CD14-positive monocyte (primary cell): ENCODE measurements around the gene MAP1LC3A. TPM values are rescaled to one million over a fixed set of nuclear protein-coding genes. Genes with fewer than 3 reads are reported as not detected.

ENCODE experiments used
- DNase-seq, 3 donors: peaks; one replicate each; pipeline ENCODE4 v3.0.0-alpha.2; 2011 to 2022
- H2AFZ ChIP-seq: 2 replicates; pipeline ENCODE4 v1.6.0; 2012; ENCODE audit warnings: mild to moderate bottlenecking, low read depth, low read length, inconsistent platforms; ENCODE audit not compliant: insufficient read depth, poor library complexity, severe bottlenecking
- H3K27ac ChIP-seq, 2 donors: 1 replicate in 1 of 2; 2 replicates in 1 of 2; pipeline ENCODE4 v1.5.1; 2012 to 2013; ENCODE audit warnings: low read length in 2 of 2, control low read depth in 1 of 2, inconsistent platforms in 1 of 2, low read depth in 1 of 2, mild to moderate bottlenecking in 1 of 2
- H3K27me3 ChIP-seq, 2 donors: one replicate each; pipeline versions ENCODE4 v1.6.0 to v1.6.1; 2011 to 2013; ENCODE audit warnings: low read length in 2 of 2; ENCODE audit not compliant: control insufficient read depth in 2 of 2, insufficient read depth in 2 of 2
- H3K36me3 ChIP-seq, 2 donors: replicated peaks in 1 of 2; 1 replicate in 1 of 2; 2 replicates in 1 of 2; pipeline versions ENCODE4 v1.5.1 to v1.6.1; 2012 to 2013; ENCODE audit warnings: low read length in 2 of 2, control low read depth in 1 of 2, inconsistent platforms in 1 of 2, mild to moderate bottlenecking in 1 of 2; ENCODE audit not compliant: insufficient read depth in 2 of 2, control insufficient read depth in 1 of 2
- H3K4me1 ChIP-seq, 2 donors: 1 replicate in 1 of 2; 2 replicates in 1 of 2; pipeline versions ENCODE4 v1.5.1 to v1.6.1; 2012 to 2013; ENCODE audit warnings: low read length in 2 of 2, control low read depth in 1 of 2, inconsistent platforms in 1 of 2, mild to moderate bottlenecking in 1 of 2, moderate library complexity in 1 of 2; ENCODE audit not compliant: insufficient read depth in 2 of 2, control insufficient read depth in 1 of 2
- H3K4me2 ChIP-seq: replicated peaks from 2 replicates; pipeline ENCODE3; 2012; ENCODE audit warnings: low read length, moderate library complexity, mild to moderate bottlenecking; ENCODE audit not compliant: poor library complexity, severe bottlenecking; ENCODE audit errors: extremely low read depth
- H3K4me3 ChIP-seq, 3 experiments: fragments of 200-600 bp in 1 of 3; sonication (generic) in 1 of 3; replicated peaks in 1 of 3; 1 replicate in 2 of 3; 2 replicates in 1 of 3; pipeline ENCODE4 v1.5.1; 2011 to 2013; ENCODE audit warnings: low read length in 3 of 3, mild to moderate bottlenecking in 3 of 3, control low read depth in 2 of 3, low read depth in 2 of 3, inconsistent platforms in 1 of 3, moderate library complexity in 1 of 3
- H3K79me2 ChIP-seq: 2 replicates; pipeline ENCODE4 v1.6.0; 2012; ENCODE audit warnings: mild to moderate bottlenecking, control low read depth, inconsistent platforms, low read length, moderate library complexity; ENCODE audit not compliant: insufficient read depth
- H3K9ac ChIP-seq: 2 replicates; pipeline ENCODE4 v1.6.0; 2017; ENCODE audit warnings: low read length, mild to moderate bottlenecking; ENCODE audit not compliant: insufficient read depth, poor library complexity, severe bottlenecking
- H3K9me3 ChIP-seq, 2 donors: replicated peaks in 1 of 2; 1 replicate in 1 of 2; 2 replicates in 1 of 2; pipeline versions ENCODE4 v1.5.1 to v1.6.1; 2012 to 2013; ENCODE audit warnings: low read length in 2 of 2, control low read depth in 1 of 2; ENCODE audit not compliant: control insufficient read depth in 1 of 2, insufficient read depth in 1 of 2
- H4K20me1 ChIP-seq: 2 replicates; pipeline ENCODE4 v1.6.0; 2012; ENCODE audit warnings: mild to moderate bottlenecking, low read length, control low read depth, moderate library complexity; ENCODE audit not compliant: insufficient read depth
- H3K27ac Mint-ChIP-seq, 7 donors: one replicate each; pipeline ENCODE4 v1.8.0; 2020; ENCODE audit warnings: mild to moderate bottlenecking in 7 of 7, mixed read lengths in 7 of 7, moderate library complexity in 6 of 7, inconsistent platforms in 2 of 7
- H3K27me3 Mint-ChIP-seq, 3 donors: one replicate each; pipeline ENCODE4 v1.8.0; 2021 to 2022; ENCODE audit warnings: low read depth in 3 of 3, mild to moderate bottlenecking in 3 of 3, mixed read lengths in 3 of 3, moderate library complexity in 3 of 3, inconsistent platforms in 1 of 3
- H3K36me3 Mint-ChIP-seq, 2 donors: one replicate each; pipeline ENCODE4 v1.8.0; 2020; ENCODE audit warnings: mixed read lengths in 2 of 2, inconsistent platforms in 1 of 2, mild to moderate bottlenecking in 1 of 2
- H3K4me1 Mint-ChIP-seq: one replicate; pipeline ENCODE4 v1.8.0; 2020; ENCODE audit warnings: mild to moderate bottlenecking, mixed read lengths
- H3K4me3 Mint-ChIP-seq, 2 donors: one replicate each; pipeline ENCODE4 v1.8.0; 2020; ENCODE audit warnings: mild to moderate bottlenecking in 2 of 2, mixed read lengths in 2 of 2, moderate library complexity in 1 of 2
- H3K9me3 Mint-ChIP-seq, 7 donors: one replicate each; pipeline ENCODE4 v1.8.0; 2020 to 2022; ENCODE audit warnings: mixed read lengths in 7 of 7, mild to moderate bottlenecking in 6 of 7, moderate library complexity in 6 of 7, inconsistent platforms in 2 of 7
- WGBS: methylation state at CpG from one replicate; pipeline ENCODE4 v1.1.5; 2013; ENCODE audit warnings: missing lambda C conversion rate; ENCODE audit not compliant: insufficient coverage; 5-methylcytosine and 5-hydroxymethylcytosine counted together
- intact Hi-C, 2 donors: fragments of 100-400 bp; cut with micrococcal nuclease; formaldehyde crosslinking; loops; one replicate each; pipeline versions ENCODE4 v1.15.0 to v1.15.1; 2023
- polyA plus RNA-seq, 3 donors: library from polyadenylated mRNA; depleted of rRNA in 1 of 3; unstranded in 2 of 3; stranded (reverse) in 1 of 3; fragments of 300-500 nt in 2 of 3; fragments of >200 nt in 1 of 3; fragmentation: Illumina TruSeq in 2 of 3; gene quantifications; 1 replicate in 2 of 3; 2 replicates in 1 of 3; pipeline ENCODE4 v1.2.3, GENCODE V29; 2012 to 2021
- TF ChIP-seq, protein P1 (sequence below): fragments of 200-600 bp; IDR thresholded peaks from one replicate; pipeline ENCODE4 v1.8.0; 2022; ENCODE audit warnings: antibody characterized with exemption, mild to moderate bottlenecking

Gene MAP1LC3A
- polyA plus RNA-seq, 3 donors: 2.5 to 7.7 (median 2.6) TPM

DNA sequence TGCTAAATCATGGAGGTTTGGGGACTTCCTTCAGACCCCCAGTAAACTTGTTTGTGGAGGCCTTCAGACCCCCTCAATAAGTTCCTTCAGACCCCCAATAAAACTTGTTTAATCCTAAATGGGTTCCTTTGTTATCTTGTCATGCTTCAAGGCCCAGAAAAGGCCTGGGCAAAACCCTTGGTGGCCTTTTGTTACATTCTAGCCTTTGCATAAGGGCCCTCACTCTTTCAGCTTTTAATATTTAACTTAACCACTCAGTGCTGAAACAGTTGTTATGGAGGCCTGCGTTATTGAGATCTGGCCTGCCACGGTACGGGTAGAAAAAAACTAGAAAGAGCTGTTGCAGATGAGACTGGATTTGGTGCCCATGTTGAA is 46.6 kb upstream of the MAP1LC3A start:
- Histone ChIP-seq H2AFZ (no peak overlapping the region), H3K27me3 (no peaks in the 10 kb centered on the region), H3K79me2 (peaks cover 9% of the 10 kb centered on the region), H3K27ac (no peak overlapping the region), H3K9ac (no peak overlapping the region), H3K36me3 (peaks cover 36 to 59% of the 10 kb centered on the region in 2 donors), H3K4me1 (peaks cover 12 to 16% of the 10 kb centered on the region in 2 donors), H3K9me3 (no peaks in the 10 kb centered on the region), H4K20me1 (peaks cover under 1% of the 10 kb centered on the region), H3K4me3 (no peak overlapping the region), H3K4me2 (no peak overlapping the region)
- Mint-ChIP-seq H3K9me3 (peaks cover 0 to 5% (median 0%) of the 10 kb centered on the region in 7 donors), H3K27ac (no peak overlapping the region), H3K36me3 (peaks cover 34% of the 10 kb centered on the region in 2 donors), H3K4me1 (peaks cover 19% of the 10 kb centered on the region), H3K27me3 (peaks cover 0 to 2% (median 2%) of the 10 kb centered on the region in 3 donors), H3K4me3 (no peak overlapping the region)
- intact Hi-C loops: no loop called here
- DNase-seq: no peak
- TF ChIP-seq, protein P1, sequence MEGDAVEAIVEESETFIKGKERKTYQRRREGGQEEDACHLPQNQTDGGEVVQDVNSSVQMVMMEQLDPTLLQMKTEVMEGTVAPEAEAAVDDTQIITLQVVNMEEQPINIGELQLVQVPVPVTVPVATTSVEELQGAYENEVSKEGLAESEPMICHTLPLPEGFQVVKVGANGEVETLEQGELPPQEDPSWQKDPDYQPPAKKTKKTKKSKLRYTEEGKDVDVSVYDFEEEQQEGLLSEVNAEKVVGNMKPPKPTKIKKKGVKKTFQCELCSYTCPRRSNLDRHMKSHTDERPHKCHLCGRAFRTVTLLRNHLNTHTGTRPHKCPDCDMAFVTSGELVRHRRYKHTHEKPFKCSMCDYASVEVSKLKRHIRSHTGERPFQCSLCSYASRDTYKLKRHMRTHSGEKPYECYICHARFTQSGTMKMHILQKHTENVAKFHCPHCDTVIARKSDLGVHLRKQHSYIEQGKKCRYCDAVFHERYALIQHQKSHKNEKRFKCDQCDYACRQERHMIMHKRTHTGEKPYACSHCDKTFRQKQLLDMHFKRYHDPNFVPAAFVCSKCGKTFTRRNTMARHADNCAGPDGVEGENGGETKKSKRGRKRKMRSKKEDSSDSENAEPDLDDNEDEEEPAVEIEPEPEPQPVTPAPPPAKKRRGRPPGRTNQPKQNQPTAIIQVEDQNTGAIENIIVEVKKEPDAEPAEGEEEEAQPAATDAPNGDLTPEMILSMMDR: no peak
- WGBS: 100% methylated on average over 3 of the region's 3 CpGs

GRCh38 chr20:34512266-34512954 is 46.1 kb upstream of the MAP1LC3A start:
- no peaks in the 10 kb centered on the region for H4K20me1 ChIP-seq
- TF ChIP-seq, protein P1: no peak
- intact Hi-C loops: no loop called here
- no peak overlapping the region for H3K27ac Mint-ChIP-seq
- peaks cover 19% of the 10 kb centered on the region for H3K4me1 Mint-ChIP-seq
- H3K4me3 ChIP-seq: no peak overlapping the region
- WGBS: 100% methylated on average over 2 of the region's 4 CpGs
- H3K4me1 ChIP-seq: peaks cover 12 to 21% of the 10 kb centered on the region in 2 donors
- no peaks in the 10 kb centered on the region for H3K27me3 ChIP-seq
- H3K36me3 Mint-ChIP-seq: peaks cover 29 to 32% of the 10 kb centered on the region in 2 donors
- H3K9me3 Mint-ChIP-seq: peaks cover 0 to 5% (median 0%) of the 10 kb centered on the region in 7 donors
- H3K9ac ChIP-seq: no peak overlapping the region
- no peak overlapping the region for H3K4me3 Mint-ChIP-seq
- H3K27ac ChIP-seq: no peak overlapping the region
- H3K9me3 ChIP-seq: no peaks in the 10 kb centered on the region
- H3K79me2 ChIP-seq: peaks cover 14% of the 10 kb centered on the region
- no peak for DNase-seq
- H3K4me2 ChIP-seq: no peak overlapping the region
- H3K36me3 ChIP-seq: peaks cover 32 to 54% of the 10 kb centered on the region in 2 donors
- H3K27me3 Mint-ChIP-seq: peaks cover 0 to 2% (median 2%) of the 10 kb centered on the region in 3 donors
- no peak overlapping the region for H2AFZ ChIP-seq
